ENCODE data around the gene DAND5. TPM values are rescaled to one million over a fixed set of nuclear protein-coding genes. Genes with fewer than 3 reads are reported as not detected.
A peak's percentile ranks its signal among the peaks of the same experiment; 100 is the strongest.

DAND5 gene
- total and polyA plus RNA-seq, 9 of the 15 experiments (the other 6 are each of a cell fraction or from before 2014, with no cell fraction given) = 0.22 to 0.83 (median 0.60) TPM

DNA sequence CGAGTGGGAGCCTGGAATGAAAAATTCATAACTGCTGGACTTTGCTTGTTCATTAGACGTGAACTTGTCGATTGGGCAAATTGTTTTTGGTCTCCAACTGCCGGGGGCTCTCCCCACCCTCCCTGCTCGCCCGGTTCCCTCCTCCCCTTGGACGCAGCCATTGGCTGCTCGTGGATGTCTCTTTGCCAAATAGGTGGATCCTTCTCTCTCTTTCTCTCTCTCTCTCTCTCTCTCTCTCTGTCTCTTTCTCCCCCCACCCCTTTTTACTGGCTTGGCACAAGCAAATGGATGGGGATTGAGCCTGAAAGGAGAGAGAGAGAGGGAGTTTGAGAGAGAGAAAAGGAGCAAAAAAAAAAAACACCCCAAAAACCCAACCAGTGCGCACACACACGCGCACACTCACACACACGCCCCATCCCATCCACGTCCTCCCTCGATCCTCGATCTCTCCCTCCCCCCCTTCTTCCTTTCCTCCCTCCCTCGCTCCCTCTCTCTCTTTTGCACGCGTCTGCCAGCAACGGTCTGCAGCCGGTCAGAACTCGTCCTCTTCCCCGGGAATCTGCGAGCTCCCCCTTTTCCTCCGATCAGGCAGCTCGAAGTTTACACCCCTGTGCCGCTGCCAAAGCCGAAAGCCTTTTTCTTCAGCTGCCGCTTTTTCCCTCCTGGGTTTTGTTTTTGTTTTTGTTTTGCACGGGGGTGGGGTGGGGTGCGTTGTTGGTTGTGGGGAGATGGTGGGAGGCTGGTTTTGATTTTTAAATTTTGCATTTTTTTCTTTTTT is 53.7 kb downstream of the DAND5 start (continued):
- no peak for TF ChIP-seq ZFP30 (CRISPR knock-in tag; IDR thresholded peaks at IDR 0.05; ENCODE audit: borderline replicate concordance)
- no peak for TF ChIP-seq SRSF1 (IDR thresholded peaks at IDR 0.05; ENCODE audit: low read depth, low read length)
- TF ChIP-seq, protein P1, sequence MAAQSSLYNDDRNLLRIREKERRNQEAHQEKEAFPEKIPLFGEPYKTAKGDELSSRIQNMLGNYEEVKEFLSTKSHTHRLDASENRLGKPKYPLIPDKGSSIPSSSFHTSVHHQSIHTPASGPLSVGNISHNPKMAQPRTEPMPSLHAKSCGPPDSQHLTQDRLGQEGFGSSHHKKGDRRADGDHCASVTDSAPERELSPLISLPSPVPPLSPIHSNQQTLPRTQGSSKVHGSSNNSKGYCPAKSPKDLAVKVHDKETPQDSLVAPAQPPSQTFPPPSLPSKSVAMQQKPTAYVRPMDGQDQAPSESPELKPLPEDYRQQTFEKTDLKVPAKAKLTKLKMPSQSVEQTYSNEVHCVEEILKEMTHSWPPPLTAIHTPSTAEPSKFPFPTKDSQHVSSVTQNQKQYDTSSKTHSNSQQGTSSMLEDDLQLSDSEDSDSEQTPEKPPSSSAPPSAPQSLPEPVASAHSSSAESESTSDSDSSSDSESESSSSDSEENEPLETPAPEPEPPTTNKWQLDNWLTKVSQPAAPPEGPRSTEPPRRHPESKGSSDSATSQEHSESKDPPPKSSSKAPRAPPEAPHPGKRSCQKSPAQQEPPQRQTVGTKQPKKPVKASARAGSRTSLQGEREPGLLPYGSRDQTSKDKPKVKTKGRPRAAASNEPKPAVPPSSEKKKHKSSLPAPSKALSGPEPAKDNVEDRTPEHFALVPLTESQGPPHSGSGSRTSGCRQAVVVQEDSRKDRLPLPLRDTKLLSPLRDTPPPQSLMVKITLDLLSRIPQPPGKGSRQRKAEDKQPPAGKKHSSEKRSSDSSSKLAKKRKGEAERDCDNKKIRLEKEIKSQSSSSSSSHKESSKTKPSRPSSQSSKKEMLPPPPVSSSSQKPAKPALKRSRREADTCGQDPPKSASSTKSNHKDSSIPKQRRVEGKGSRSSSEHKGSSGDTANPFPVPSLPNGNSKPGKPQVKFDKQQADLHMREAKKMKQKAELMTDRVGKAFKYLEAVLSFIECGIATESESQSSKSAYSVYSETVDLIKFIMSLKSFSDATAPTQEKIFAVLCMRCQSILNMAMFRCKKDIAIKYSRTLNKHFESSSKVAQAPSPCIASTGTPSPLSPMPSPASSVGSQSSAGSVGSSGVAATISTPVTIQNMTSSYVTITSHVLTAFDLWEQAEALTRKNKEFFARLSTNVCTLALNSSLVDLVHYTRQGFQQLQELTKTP (IDR thresholded peaks at IDR 0.05; ENCODE audit: low read depth in 1 of 2, partially characterized antibody in 2 of 2) = peak in 1 of 2 experiments; percentile 33
- TF ChIP-seq ARID2 (IDR thresholded peaks at IDR 0.05) = 0 out of 2 replicates have a peak, but pooled peaks have one; percentile 40
- TF ChIP-seq, protein P2, sequence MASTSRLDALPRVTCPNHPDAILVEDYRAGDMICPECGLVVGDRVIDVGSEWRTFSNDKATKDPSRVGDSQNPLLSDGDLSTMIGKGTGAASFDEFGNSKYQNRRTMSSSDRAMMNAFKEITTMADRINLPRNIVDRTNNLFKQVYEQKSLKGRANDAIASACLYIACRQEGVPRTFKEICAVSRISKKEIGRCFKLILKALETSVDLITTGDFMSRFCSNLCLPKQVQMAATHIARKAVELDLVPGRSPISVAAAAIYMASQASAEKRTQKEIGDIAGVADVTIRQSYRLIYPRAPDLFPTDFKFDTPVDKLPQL (IDR thresholded peaks at IDR 0.05; ENCODE audit: extremely low read depth, insufficient read length) = no peak
- TF ChIP-seq SOX6 (IDR thresholded peaks at IDR 0.05) = no peak
- TF ChIP-seq, protein P3, sequence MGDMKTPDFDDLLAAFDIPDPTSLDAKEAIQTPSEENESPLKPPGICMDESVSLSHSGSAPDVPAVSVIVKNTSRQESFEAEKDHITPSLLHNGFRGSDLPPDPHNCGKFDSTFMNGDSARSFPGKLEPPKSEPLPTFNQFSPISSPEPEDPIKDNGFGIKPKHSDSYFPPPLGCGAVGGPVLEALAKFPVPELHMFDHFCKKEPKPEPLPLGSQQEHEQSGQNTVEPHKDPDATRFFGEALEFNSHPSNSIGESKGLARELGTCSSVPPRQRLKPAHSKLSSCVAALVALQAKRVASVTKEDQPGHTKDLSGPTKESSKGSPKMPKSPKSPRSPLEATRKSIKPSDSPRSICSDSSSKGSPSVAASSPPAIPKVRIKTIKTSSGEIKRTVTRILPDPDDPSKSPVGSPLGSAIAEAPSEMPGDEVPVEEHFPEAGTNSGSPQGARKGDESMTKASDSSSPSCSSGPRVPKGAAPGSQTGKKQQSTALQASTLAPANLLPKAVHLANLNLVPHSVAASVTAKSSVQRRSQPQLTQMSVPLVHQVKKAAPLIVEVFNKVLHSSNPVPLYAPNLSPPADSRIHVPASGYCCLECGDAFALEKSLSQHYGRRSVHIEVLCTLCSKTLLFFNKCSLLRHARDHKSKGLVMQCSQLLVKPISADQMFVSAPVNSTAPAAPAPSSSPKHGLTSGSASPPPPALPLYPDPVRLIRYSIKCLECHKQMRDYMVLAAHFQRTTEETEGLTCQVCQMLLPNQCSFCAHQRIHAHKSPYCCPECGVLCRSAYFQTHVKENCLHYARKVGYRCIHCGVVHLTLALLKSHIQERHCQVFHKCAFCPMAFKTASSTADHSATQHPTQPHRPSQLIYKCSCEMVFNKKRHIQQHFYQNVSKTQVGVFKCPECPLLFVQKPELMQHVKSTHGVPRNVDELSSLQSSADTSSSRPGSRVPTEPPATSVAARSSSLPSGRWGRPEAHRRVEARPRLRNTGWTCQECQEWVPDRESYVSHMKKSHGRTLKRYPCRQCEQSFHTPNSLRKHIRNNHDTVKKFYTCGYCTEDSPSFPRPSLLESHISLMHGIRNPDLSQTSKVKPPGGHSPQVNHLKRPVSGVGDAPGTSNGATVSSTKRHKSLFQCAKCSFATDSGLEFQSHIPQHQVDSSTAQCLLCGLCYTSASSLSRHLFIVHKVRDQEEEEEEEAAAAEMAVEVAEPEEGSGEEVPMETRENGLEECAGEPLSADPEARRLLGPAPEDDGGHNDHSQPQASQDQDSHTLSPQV (IDR thresholded peaks at IDR 0.05) = no peak
- TF ChIP-seq MAFK (IDR thresholded peaks at IDR 0.05; ENCODE audit: low read length) = no peak
- no peak for TF ChIP-seq NUFIP1 (IDR thresholded peaks at IDR 0.05; ENCODE audit: partially characterized antibody)
- TF ChIP-seq, protein P4, sequence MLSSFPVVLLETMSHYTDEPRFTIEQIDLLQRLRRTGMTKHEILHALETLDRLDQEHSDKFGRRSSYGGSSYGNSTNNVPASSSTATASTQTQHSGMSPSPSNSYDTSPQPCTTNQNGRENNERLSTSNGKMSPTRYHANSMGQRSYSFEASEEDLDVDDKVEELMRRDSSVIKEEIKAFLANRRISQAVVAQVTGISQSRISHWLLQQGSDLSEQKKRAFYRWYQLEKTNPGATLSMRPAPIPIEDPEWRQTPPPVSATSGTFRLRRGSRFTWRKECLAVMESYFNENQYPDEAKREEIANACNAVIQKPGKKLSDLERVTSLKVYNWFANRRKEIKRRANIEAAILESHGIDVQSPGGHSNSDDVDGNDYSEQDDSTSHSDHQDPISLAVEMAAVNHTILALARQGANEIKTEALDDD (IDR thresholded peaks at IDR 0.05) = no peak
- TF ChIP-seq HDAC6 (IDR thresholded peaks at IDR 0.05; ENCODE audit: low read depth, low read length) = no peak
- TF ChIP-seq CHD1 (IDR thresholded peaks at IDR 0.05; ENCODE audit: low read length) = peak; percentile 1
- TF ChIP-seq, protein P5, sequence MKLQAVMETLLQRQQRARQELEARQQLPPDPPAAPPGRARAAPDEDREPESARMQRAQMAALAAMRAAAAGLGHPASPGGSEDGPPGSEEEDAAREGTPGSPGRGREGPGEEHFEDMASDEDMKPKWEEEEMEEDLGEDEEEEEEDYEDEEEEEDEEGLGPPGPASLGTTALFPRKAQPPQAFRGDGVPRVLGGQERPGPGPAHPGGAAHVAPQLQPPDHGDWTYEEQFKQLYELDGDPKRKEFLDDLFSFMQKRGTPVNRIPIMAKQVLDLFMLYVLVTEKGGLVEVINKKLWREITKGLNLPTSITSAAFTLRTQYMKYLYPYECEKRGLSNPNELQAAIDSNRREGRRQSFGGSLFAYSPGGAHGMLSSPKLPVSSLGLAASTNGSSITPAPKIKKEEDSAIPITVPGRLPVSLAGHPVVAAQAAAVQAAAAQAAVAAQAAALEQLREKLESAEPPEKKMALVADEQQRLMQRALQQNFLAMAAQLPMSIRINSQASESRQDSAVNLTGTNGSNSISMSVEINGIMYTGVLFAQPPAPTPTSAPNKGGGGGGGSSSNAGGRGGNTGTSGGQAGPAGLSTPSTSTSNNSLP (IDR thresholded peaks at IDR 0.05; ENCODE audit: borderline replicate concordance, low read depth, low read length) = no peak

Measured in K562 (cell line).